Pancreas (tissue), 10 donors: ENCODE measurements around the gene B4GALNT4. TPM values are rescaled to one million over a fixed set of nuclear protein-coding genes. Genes with fewer than 3 reads are reported as not detected.

Experiments
- ATAC-seq, 4 donors: fragments of 200-7000 bp; cut with Tn5 transposase; one replicate each; pipeline versions ENCODE4 v1.8.0 to v1.9.1; 2020; ENCODE audit warnings: mild to moderate bottlenecking in 4 of 4, moderate library complexity in 4 of 4
- DNase-seq, 6 donors: peaks; one replicate each; pipeline ENCODE4 v3.0.0-alpha.2; 2020
- FAIRE-seq: peaks from 2 replicates; lab custom pipeline; 2012; peaks lifted over from hg19 to GRCh38; lab: Jason Lieb, UNC
- H3K27ac ChIP-seq, 4 donors: fragments of 200-600 bp; sonication (generic); 1 replicate in 3 of 4; 2 replicates in 1 of 4; pipeline versions ENCODE4 v1.5.0 to v1.8.0; 2020
- H3K27me3 ChIP-seq, 4 donors: fragments of 200-600 bp; one replicate each; pipeline ENCODE4 v1.8.0; 2021
- H3K36me3 ChIP-seq, 3 donors: fragments of 200-600 bp; sonication (generic) in 1 of 3; one replicate each; pipeline versions ENCODE4 v1.5.0 to v1.8.0; 2020 to 2021
- H3K4me1 ChIP-seq, 3 donors: fragments of 200-600 bp; one replicate each; pipeline ENCODE4 v1.8.0; 2021
- H3K4me3 ChIP-seq, 4 donors: fragments of 200-600 bp; sonication (generic) in 2 of 4; one replicate each; pipeline versions ENCODE4 v1.5.0 to v1.8.0; 2020 to 2021
- H3K9me3 ChIP-seq, 4 donors: fragments of 200-600 bp; one replicate each; pipeline ENCODE4 v1.8.0; 2021
- WGBS, 2 donors: extraction: QIAGEN DNeasy Blood & Tissue Kit; methylation state at CpG; one replicate each; pipeline ENCODE4 v1.1.7; 2013; 5-methylcytosine and 5-hydroxymethylcytosine counted together
- intact Hi-C, 3 donors: fragments of 100-400 bp; cut with DNase I; formaldehyde crosslinking; loops; one replicate each; pipeline versions ENCODE4 v1.11.1 to v1.14.2; 2022
- polyA plus RNA-seq, 2 donors: library from polyadenylated mRNA; stranded (reverse); fragments of 200-250 nt; gene quantifications; one replicate each; pipeline ENCODE4 v1.2.3, GENCODE V29; 2013
- total RNA-seq, 6 donors: library from RNA; stranded (reverse); fragmentation: NEBNext Ultra II Directional in 4 of 6; extraction: Animal tissue kit (Norgen Biotek cat#: 25700) in 4 of 6; gene quantifications; one replicate each; pipeline versions ENCODE4 v1.2.1 to v1.2.4, GENCODE V29; 2021 to 2023
- TF ChIP-seq, protein P1 (sequence below), 4 donors: fragments of 200-600 bp; sonication (generic) in 3 of 4; IDR thresholded peaks; one replicate each; pipeline versions ENCODE4 v1.5.0 to v1.8.0; 2021; ENCODE audit warnings: antibody characterized with exemption in 4 of 4
- donor health status: healthy with polysubstance abuse.
- donor health status: DM: no; HTN: no; CAD: no; lungs with moderate emphysema.
- donor health status: DM: no; HTN: no; CAD: no.
- donor health status: control.
- donor health status: control.
- donor health status: Bipolar disorder and iron deficiency.
- donor health status: DM: yes; HTN: yes; CAD: no.
- donor health status: DM: no; HTN: no; CAD: no.
- donor health status: DM: no; HTN: no; CAD: no.
- donor health status: DM: yes; HTN: yes; CAD: no.

B4GALNT4 gene
- total and polyA plus RNA-seq, 8 donors = 0.95 to 25.9 (median 2.0) TPM

DNA sequence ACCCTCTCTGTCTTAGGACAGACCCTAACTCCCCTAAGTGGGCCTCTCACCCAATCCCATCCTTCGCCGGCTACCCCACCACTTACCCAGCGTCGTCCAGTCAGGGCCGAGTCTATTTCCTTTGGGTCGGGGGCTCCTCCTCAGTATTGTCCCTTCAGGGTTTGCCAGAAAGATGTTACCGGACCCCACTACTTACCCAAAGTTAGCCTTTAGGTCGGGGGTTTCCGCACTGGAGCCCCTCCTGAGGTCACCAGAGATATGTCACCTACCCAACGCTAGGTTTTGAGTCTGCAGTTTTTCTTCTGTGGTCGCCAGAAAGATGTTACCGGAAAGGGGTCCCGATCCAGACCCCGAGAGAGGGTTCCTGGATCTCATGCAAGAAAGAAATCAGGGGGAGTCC lies 17.9 kb upstream of the B4GALNT4 start:
- Histone ChIP-seq H3K4me3 (no peak overlapping the region), H3K4me1 (peaks cover 17 to 28% (median 20%) of the 10 kb centered on the region in 3 donors), H3K36me3 (no peaks in the 10 kb centered on the region), H3K9me3 (no peaks in the 10 kb centered on the region), H3K27me3 (no peaks in the 10 kb centered on the region), H3K27ac (no peak overlapping the region)
- TF ChIP-seq, protein P1, sequence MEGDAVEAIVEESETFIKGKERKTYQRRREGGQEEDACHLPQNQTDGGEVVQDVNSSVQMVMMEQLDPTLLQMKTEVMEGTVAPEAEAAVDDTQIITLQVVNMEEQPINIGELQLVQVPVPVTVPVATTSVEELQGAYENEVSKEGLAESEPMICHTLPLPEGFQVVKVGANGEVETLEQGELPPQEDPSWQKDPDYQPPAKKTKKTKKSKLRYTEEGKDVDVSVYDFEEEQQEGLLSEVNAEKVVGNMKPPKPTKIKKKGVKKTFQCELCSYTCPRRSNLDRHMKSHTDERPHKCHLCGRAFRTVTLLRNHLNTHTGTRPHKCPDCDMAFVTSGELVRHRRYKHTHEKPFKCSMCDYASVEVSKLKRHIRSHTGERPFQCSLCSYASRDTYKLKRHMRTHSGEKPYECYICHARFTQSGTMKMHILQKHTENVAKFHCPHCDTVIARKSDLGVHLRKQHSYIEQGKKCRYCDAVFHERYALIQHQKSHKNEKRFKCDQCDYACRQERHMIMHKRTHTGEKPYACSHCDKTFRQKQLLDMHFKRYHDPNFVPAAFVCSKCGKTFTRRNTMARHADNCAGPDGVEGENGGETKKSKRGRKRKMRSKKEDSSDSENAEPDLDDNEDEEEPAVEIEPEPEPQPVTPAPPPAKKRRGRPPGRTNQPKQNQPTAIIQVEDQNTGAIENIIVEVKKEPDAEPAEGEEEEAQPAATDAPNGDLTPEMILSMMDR (IDR thresholded peaks at IDR 0.05) = no peak
- 85 to 87% methylated on average over 14 of the region's 14 CpGs for WGBS, 2 donors
- no peak for FAIRE-seq
- intact Hi-C loops = loop anchor here in 2 of 3 donors (5.0 to 10.0 kb wide), 2 partner anchors 44 to 47 kb away; partner anchors contain the start of gene IFITM2 (in 2 of the 2)
- DNase-seq = no peak
- no peak for ATAC-seq

DNA sequence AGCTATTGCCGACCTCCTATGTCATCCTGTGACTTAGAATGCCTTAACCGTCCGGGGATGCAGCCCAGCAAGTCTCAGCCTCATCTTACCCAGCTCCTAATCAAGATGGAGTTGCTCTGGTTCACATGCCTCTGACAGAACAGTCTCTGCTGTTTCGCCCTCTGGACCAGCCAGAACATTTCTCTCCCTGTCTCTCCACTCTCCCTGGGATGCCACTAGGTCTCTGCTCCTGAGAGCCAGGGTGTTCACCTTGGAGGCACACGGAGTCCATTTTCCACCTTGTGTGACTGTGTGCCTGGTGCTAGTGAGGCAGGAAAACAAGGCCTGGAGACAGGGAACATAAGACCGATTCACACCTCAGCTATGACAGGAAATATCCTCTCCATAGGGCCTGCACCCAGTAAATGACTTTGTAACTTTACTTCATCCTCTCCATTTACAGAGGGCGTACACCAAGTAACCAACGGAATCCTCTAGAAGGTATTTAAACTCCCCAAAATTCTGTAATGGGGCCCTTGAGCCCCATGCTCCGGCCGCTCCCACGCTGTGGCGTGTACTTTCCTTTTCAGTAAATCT lies 16.8 kb upstream of the B4GALNT4 start:
- H3K4me1 ChIP-seq = peaks cover 17 to 28% (median 20%) of the 10 kb centered on the region in 3 donors
- WGBS, 2 donors = 95 to 97% methylated on average over 12 of the region's 12 CpGs
- H3K27ac ChIP-seq = peak overlapping the region in 3 of 4 donors; percentile 60 to 98 (median 93)
- no peak for ATAC-seq
- no peak overlapping the region for H3K4me3 ChIP-seq
- H3K9me3 ChIP-seq = no peaks in the 10 kb centered on the region
- TF ChIP-seq, protein P1 (IDR thresholded peaks at IDR 0.05) = no peak
- no peak for DNase-seq
- H3K27me3 ChIP-seq = no peaks in the 10 kb centered on the region
- no peak for FAIRE-seq
- H3K36me3 ChIP-seq = no peaks in the 10 kb centered on the region
- intact Hi-C loops = loop anchor here in 2 of 3 donors (5.0 to 10.0 kb wide), 2 partner anchors 45 to 48 kb away; partner anchors contain the start of gene IFITM2 (in 2 of the 2)

DNA sequence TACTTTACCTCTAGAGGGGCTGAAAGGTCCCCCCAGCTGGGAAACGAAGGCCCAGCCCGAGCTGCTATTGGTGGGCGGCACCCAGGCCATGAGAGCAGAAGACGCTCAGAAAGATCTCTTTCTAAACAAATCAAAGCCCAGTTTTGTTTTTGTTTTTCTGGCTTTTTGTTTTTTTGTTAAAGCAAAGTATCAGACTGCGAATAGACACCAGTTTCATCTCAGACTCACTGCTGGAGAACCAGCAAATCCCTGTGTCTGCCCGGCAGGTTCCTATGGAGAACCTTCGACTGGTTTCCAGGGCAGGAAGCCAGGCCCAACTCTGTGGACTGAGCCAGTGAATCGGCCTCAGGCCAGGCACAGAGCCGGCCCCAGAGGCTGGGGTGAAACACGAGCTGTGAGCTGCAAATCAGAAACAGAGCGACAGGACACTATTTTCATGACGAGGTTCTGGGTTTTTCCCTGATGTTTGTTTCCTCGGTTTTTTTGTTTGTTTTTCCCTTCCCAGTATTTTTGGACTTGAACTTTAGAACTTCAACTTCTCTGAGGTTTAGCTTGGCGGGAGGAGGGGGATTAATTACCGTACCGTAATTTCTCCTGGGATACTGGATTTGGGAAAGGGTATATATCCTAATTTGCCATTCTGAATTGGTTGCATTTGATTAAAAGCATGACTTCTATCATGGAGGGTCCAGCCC lies 16.0 kb upstream of the B4GALNT4 start:
- Histone ChIP-seq H3K27me3 (no peaks in the 10 kb centered on the region), H3K9me3 (no peaks in the 10 kb centered on the region), H3K4me1 (peaks cover 17 to 28% (median 20%) of the 10 kb centered on the region in 3 donors), H3K36me3 (no peaks in the 10 kb centered on the region), H3K27ac (peak overlapping the region; percentile 60 to 98 (median 84)), H3K4me3 (no peak overlapping the region)
- DNase-seq = peak; percentile 82 to 93 (median 90)
- intact Hi-C loops = loop anchor here in 2 of 3 donors (5.0 to 10.0 kb wide), 2 partner anchors 46 to 49 kb away; partner anchors contain the start of gene IFITM2 (in 2 of the 2)
- peak; percentile 52 to 78 (median 73) for ATAC-seq
- FAIRE-seq = no peak
- TF ChIP-seq, protein P1 (IDR thresholded peaks at IDR 0.05) = no peak
- WGBS, 2 donors = 17 to 24% methylated on average over 16 of the region's 16 CpGs

DNA sequence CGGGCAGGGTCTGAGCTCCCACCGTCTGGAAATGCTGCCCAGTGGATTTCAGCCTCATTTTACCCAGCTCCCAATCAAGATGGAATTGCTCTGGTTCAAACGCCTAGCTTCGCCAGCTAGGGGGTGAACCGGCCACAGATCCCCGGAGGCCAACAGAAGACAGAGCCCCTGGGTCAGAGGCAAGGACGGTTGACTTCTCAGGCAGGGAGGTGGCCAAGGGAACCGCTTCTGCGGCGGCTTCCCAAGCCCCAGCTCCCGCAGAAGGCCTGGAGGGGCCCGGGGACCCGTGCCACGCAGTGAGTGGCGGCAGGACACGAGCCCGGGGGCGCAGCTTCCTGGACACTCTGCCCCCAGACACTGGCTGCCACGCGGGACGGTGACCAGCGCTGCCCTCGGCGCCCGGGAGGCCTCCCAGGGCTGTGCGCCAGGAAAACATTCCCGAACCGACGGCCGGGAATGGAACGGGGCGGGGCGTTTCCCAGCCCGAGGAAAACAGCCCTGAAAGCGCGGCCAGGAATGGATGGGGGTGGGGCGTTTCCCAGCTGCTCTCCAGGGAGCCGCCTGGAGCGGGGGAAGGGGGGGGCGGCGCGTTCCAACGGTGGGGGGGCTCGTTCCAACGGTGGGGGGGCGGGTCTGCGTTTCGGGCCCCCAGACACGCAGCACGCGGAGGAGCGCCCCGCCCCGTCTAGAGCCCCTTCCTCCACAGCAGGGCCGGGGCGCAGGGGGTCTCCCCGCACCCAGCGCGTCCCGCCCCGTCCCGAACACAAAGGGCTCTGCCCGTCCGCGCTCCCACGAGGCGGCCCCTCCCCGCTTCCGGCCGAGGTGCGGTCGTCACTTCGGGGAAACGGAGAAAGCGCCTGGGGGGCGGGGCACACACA lies 13.5 kb upstream of the B4GALNT4 start:
- TF ChIP-seq, protein P1 (IDR thresholded peaks at IDR 0.05) = no peak
- DNase-seq (peak; percentile 90 to 97 (median 96)), ATAC-seq (peak; percentile 88 to 92 (median 90)), FAIRE-seq (no peak)
- Histone ChIP-seq H3K4me3 (peak overlapping the region in 3 of 4 donors; percentile 10 to 49 (median 36)), H3K27ac (peak overlapping the region; percentile 92 to 98 (median 95)), H3K36me3 (no peaks in the 10 kb centered on the region), H3K9me3 (no peaks in the 10 kb centered on the region), H3K27me3 (no peaks in the 10 kb centered on the region), H3K4me1 (peaks cover 17 to 28% (median 20%) of the 10 kb centered on the region in 3 donors)
- WGBS, 2 donors = 10 to 15% methylated on average over 45 to 74 of the region's 76 CpGs
- intact Hi-C loops = loop anchor here in 1 of 3 donors (10.0 kb wide), 1 partner anchor 51 kb away; the partner anchor contains the start of gene IFITM2
